Measurements from ENCODE around the gene OLAH.

Gene OLAH

DNA sequence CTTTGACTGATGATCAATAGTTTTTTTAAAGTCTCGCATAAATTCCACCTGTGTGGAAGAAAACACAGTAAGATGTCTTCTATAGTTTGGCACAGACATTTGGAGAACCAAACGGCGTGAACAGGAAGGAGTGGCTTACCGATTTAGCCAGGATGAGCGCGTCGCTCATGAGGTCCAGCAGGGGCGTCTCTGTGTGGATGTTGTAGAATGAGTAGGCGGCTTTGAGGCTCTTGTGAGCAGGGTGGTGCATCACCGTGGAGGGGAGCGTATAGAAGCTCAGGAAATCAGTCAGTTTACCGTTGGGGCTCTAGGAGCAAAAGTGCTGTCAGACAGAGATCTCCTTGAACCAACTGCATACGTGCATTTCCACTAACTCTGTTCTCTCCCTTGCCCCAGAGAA is 68.9 kb downstream of the OLAH start:
- TF ChIP-seq, protein P1, sequence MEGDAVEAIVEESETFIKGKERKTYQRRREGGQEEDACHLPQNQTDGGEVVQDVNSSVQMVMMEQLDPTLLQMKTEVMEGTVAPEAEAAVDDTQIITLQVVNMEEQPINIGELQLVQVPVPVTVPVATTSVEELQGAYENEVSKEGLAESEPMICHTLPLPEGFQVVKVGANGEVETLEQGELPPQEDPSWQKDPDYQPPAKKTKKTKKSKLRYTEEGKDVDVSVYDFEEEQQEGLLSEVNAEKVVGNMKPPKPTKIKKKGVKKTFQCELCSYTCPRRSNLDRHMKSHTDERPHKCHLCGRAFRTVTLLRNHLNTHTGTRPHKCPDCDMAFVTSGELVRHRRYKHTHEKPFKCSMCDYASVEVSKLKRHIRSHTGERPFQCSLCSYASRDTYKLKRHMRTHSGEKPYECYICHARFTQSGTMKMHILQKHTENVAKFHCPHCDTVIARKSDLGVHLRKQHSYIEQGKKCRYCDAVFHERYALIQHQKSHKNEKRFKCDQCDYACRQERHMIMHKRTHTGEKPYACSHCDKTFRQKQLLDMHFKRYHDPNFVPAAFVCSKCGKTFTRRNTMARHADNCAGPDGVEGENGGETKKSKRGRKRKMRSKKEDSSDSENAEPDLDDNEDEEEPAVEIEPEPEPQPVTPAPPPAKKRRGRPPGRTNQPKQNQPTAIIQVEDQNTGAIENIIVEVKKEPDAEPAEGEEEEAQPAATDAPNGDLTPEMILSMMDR (IDR thresholded peaks at IDR 0.05; ENCODE audit: unreplicated experiment in 3 of 3), result no peak
- no peak overlapping the region for H3K4me3 Mint-ChIP-seq
- peaks cover 4% of the 10 kb centered on the region for H3K4me1 Mint-ChIP-seq
- H3K36me3 Mint-ChIP-seq (ENCODE audit: low read depth), result peaks cover 36% of the 10 kb centered on the region
- H3K27me3 Mint-ChIP-seq (ENCODE audit: low read depth), result no peaks in the 10 kb centered on the region
- no peaks in the 10 kb centered on the region for H3K9me3 Mint-ChIP-seq
- no peak overlapping the region for H3K27ac Mint-ChIP-seq

DNA sequence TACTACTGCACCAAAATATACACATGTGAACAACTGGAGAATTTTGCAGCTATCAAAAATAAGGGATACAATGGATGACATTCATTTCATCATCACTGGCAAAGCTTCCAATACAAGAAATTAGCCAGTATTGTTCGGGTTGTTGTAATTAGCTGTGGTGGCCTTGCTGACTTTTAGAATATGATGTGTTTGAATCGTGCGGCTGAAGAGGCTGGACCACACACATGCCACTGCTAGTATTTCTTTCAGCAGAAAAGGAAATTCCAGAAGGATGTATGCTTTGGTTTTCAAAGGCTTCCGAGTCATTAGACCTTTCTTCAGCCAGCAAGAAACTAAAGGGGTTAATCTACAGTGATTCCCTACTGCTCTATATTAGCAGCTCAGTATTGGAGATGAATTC is 70.0 kb downstream of the OLAH start:
- Mint-ChIP-seq H3K27me3 (ENCODE audit: low read depth) (no peaks in the 10 kb centered on the region), H3K36me3 (ENCODE audit: low read depth) (peaks cover 27% of the 10 kb centered on the region), H3K4me1 (peaks cover under 1% of the 10 kb centered on the region), H3K9me3 (no peaks in the 10 kb centered on the region), H3K27ac (no peak overlapping the region), H3K4me3 (no peak overlapping the region)
- TF ChIP-seq, protein P1 (IDR thresholded peaks at IDR 0.05; ENCODE audit: unreplicated experiment in 3 of 3), result no peak

- H3K27ac Mint-ChIP-seq, result no peak overlapping the region
- H3K4me3 Mint-ChIP-seq, result no peak overlapping the region
- no peaks in the 10 kb centered on the region for H3K9me3 Mint-ChIP-seq
- H3K27me3 Mint-ChIP-seq (ENCODE audit: low read depth), result no peaks in the 10 kb centered on the region
- no peaks in the 10 kb centered on the region for H3K4me1 Mint-ChIP-seq
- TF ChIP-seq, protein P1 (IDR thresholded peaks at IDR 0.05; ENCODE audit: unreplicated experiment in 3 of 3), result no peak
- H3K36me3 Mint-ChIP-seq (ENCODE audit: low read depth), result peaks cover 18% of the 10 kb centered on the region
These were observed 72.5 kb downstream of the OLAH start for GRCh38 chr10:15116225-15116624.

- peaks cover 12% of the 10 kb centered on the region for H3K36me3 Mint-ChIP-seq (ENCODE audit: low read depth)
- H3K4me1 Mint-ChIP-seq, result no peaks in the 10 kb centered on the region
- no peak overlapping the region for H3K4me3 Mint-ChIP-seq
- TF ChIP-seq, protein P1 (IDR thresholded peaks at IDR 0.05; ENCODE audit: unreplicated experiment in 3 of 3), result no peak
- no peaks in the 10 kb centered on the region for H3K27me3 Mint-ChIP-seq (ENCODE audit: low read depth)
- no peak overlapping the region for H3K27ac Mint-ChIP-seq
- H3K9me3 Mint-ChIP-seq, result no peaks in the 10 kb centered on the region
These were observed 74.9 kb downstream of the OLAH start for GRCh38 chr10:15118615-15119014.

DNA sequence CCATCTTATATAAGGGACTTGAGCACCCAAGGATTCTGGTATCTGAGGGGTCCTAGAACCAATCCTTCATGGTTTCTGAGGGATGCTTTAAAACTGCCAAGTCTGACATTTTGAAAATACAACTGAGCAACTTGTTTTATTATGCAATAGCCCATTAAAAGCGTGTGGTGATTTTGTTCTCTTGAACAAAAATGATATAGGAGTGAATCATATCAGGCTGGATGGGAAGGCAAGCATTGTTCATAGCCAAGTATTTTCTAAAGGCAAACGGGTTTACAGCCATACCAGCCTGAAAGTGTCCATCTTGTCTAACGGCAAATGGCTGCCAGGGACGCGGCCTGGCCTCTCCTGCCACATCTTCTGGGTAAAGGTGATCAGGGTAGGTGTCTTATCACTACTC is 76.8 kb downstream of the OLAH start:
- H3K9me3 Mint-ChIP-seq, result no peaks in the 10 kb centered on the region
- no peaks in the 10 kb centered on the region for H3K4me1 Mint-ChIP-seq
- peaks cover 19% of the 10 kb centered on the region for H3K36me3 Mint-ChIP-seq (ENCODE audit: low read depth)
- no peak overlapping the region for H3K27ac Mint-ChIP-seq
- H3K27me3 Mint-ChIP-seq (ENCODE audit: low read depth), result no peaks in the 10 kb centered on the region
- no peak overlapping the region for H3K4me3 Mint-ChIP-seq
- TF ChIP-seq, protein P1 (IDR thresholded peaks at IDR 0.05; ENCODE audit: unreplicated experiment in 3 of 3), result no peak

DNA sequence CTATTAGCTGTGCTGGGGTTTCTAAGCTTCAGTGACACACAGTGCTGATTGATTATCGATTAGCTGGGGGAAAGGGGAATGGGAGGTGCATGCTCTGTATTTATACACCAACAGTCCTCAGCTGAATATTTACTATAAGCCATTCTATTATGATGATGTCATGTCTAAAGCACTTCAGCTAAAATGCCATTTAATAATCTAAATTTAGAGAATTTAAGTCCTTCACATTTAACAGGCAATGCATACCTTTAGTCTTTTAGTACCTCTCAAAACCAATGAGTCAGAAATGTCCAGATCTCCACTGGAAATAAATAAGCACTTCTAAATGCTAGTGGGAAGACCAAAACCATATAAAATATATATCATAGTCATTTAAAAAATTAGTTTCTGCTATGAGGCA is 78.0 kb downstream of the OLAH start:
- H3K4me3 Mint-ChIP-seq, result no peak overlapping the region
- no peaks in the 10 kb centered on the region for H3K9me3 Mint-ChIP-seq
- peaks cover 24% of the 10 kb centered on the region for H3K36me3 Mint-ChIP-seq (ENCODE audit: low read depth)
- no peaks in the 10 kb centered on the region for H3K27me3 Mint-ChIP-seq (ENCODE audit: low read depth)
- H3K4me1 Mint-ChIP-seq, result no peaks in the 10 kb centered on the region
- TF ChIP-seq, protein P1 (IDR thresholded peaks at IDR 0.05; ENCODE audit: unreplicated experiment in 3 of 3), result no peak
- H3K27ac Mint-ChIP-seq, result no peak overlapping the region
